SHP77 treated with DMSO at 0.1 percent for 48 hours (cell line): ENCODE data around the gene B4GALNT2.
"Not testable (repeated sequence)": the region's sequence is repeated elsewhere in the genome, so short reads cannot be mapped to it uniquely, and the experiment has no call there.

Experiments used
- DNase-seq: peaks from one replicate; lab custom pipeline; 2025; lab: John Stamatoyannopoulos, UW

The B4GALNT2 gene

DNA sequence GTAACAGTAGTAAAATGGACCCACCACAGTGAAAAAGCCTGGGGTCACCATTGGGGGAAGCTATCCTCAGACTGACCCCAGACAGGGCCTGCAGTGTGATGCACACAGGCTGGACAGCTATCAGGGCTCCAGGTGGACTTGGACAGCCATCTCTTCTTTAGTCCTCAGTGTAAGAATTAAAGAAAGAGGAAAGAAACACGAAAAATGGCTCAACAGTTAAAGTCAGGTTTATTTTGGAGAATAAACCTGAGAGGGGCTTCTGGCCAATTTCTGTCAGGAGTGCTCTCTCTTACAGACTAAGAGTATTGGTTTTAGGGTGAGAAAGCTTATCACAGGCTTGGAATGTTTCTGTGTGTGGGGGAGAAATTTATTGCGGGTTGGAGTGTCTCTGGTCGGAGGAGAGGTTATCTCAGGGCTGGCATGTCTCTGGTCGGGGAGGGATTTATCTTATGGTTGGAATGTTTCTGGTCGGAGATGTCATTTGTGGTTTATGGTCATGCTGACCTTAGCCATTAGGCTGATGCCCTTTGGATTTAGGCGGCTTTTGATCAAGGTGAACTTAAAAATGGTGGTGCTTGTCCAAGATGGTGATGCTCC is 10.8 kb upstream of the B4GALNT2 start:
- no peak for DNase-seq

DNA sequence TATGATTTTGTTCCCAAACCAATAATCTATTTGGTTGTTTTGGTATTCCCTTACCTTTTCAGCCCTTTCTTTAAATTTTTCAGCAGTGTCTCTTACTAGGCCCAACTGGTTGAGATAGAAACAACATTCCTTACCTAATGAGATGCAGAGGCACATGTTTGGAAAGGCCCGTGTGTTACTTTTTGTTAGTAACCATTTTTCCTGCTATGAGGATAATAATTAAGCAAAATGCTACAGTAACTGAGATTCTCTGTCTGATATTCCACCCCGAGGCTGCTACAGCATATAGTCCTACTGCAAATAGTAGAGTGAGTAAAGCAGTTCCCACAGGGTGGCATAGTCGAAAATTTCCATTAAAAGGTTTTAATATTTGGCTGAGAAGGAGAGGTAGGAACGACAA is 10.0 kb upstream of the B4GALNT2 start:
- DNase-seq: no peak

DNA sequence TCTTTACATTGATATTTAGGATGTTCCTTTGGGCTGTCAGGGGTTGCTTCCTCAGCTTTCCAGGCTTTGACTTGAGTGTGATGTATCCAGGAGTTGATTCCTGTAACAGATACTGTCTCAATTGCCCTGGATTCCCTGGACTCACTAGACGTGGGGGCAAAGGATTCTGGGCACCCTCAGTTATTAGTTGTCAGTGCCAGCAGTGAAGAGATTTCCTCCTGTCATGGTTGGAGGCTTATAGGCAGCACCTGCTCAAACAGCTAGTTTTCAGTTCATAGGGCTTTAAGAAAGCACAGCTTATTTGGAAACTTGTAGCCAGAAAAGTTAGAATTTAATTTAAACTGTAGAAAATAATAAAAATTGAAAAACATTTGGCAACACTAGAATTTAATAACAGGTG is 9.5 kb upstream of the B4GALNT2 start:
- no peak for DNase-seq

DNA sequence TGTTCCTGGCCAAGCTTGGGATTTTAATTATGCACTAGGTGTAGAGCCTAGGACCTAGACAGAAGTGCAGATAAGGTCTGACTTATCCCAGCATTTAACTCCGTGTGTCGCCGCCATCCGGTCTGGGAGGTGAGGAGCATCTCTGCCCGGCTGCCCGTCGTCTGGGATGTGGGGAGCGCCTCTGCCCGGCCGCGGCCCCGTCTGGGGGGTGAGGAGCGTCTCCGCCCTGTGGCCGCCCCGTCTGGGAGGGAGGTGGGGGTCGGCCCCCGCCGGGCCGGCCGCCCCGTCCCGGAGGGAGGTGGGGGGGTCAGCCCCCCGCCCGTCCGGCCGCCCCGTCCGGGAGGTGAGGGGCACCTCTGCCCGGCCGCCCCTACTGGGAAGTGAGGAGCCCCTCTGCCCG is 7.1 kb upstream of the B4GALNT2 start:
- DNase-seq: no peak

DNA sequence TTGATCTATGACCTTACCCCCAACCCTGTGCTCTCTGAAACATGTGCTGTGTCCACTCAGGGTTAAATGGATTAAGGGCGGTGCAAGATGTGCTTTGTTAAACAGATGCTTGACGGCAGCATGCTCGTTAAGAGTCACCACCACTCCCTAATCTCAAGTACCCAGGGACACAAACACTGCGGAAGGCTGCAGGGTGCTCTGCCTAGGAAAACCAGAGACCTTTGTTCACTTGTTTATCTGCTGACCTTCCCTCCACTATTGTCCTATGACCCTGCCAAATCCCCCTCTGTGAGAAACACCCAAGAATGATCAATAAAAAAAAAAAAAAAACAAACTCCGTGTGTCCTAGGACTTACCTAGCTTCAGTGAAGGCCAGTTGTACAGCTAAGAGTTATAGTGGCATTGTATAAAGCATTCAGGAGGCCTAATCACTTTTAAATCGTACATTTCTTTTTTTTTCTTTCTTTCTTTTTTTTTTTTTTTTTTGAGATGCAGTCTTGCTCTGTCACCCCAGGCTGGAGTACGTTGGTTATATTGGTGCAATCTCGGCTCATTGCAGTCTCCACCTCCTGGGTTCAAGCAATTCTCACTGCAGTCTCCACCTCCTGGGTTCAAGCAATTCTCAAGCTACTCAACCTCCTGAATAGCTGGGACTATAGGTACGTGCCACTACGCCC is 6.2 kb upstream of the B4GALNT2 start:
- DNase-seq: not testable (repeated sequence)

DNA sequence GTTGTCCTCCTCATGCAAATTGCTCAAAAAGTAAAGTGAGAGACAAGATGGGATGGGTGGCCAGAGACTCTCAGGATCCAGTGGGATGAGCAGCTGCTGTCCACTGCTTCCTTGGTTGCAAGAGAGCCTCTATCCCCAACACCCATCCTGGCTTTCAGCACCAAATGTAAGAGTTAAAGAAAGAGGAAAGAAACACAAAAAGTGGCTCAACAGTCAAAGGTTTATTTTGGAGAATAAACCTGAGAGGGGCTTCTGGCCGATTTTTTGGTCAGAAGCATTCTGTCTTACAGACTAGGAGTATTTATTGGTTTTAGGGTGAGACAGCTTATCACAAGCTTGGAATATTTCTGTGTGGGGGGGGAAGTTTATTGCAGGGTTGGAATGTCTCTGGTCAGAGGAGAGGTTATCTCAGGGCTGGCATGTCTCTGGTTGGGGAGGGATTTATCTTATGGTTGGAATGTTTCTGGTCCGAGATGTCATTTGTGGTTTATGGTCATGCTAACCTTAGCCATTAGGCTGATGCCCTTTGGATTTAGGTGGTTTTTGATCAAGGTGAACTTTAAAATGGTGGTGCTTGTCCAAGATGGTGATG is 3.1 kb upstream of the B4GALNT2 start:
- DNase-seq: not testable (repeated sequence)

DNA sequence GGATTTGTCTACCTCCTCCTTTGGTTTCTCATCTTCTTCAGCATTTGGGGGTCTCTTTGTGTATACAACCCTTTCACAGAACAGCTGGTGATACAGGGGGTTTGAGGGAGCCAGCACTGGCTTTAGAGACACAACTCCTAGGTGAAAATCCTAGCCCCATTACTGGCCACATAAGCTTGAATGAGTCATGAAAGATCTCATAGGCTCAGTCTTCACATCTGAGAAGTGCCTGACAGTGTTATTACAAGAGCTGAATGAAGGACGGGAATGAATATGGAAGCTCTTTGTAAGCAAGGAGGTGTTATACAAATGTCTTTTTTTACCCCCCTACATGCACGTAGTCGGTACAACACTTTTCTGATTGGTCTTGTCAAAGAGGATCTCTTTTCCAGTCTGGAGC is 1.7 kb upstream of the B4GALNT2 start:
- no peak for DNase-seq

DNA sequence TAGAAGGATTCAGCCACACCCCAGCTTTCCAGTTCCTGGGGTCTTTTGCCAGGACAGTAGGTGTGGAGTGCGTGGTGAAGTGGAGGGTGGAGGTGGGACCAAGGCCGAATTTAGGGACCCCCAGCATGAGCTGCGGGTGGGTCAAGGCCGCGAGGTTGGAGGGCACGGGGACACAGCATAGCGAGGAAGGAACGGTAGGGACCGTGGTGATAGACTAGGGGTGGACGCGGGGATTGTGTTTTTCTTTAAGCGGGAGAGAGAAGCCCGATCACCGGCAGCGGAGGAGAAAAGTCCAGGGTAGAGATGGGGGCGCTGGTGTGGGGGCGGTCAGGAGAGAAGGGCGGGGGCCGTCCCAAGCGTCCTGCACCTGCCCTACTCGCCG is 261 bp upstream of the B4GALNT2 start:
- no peak for DNase-seq

DNA sequence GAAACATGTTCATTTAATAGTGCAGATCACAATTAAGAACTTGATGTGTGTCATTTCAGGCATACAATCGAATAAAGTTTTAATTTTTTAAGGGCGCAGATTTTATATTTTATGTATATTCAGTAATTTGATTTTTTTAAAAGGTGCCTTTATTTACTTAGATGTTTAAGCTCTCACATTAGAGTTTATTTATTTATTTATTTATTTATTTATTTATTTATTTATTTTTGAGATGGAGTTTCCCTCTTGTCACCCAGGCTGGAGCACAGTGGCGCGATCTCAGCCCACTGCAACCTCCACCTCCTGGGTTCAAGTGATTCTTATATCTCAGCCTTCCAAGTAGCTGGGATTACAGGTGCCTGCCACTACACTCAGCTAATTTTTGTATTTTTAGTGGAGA is 3.8 kb downstream of the B4GALNT2 start:
- no peak for DNase-seq

DNA sequence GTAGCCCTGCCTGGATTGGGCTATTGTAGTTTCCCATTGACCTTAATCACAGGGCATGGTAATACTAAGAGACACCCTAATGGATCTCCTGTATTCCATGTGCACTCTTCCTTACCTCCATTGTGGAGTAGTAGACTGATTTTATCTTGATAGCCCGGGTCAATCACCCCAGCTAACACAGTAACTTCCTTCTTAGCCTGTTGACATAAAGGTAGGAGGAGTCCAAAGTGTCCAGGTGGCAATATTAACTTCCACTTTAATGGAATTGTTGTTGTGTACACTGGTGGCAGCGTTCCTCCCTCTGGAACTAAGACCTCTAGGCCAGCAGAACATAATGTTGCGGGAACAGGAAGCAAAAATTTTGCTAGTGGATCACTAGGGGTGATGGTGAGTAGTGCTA is 13.1 kb downstream of the B4GALNT2 start:
- DNase-seq: not testable (repeated sequence)

DNA sequence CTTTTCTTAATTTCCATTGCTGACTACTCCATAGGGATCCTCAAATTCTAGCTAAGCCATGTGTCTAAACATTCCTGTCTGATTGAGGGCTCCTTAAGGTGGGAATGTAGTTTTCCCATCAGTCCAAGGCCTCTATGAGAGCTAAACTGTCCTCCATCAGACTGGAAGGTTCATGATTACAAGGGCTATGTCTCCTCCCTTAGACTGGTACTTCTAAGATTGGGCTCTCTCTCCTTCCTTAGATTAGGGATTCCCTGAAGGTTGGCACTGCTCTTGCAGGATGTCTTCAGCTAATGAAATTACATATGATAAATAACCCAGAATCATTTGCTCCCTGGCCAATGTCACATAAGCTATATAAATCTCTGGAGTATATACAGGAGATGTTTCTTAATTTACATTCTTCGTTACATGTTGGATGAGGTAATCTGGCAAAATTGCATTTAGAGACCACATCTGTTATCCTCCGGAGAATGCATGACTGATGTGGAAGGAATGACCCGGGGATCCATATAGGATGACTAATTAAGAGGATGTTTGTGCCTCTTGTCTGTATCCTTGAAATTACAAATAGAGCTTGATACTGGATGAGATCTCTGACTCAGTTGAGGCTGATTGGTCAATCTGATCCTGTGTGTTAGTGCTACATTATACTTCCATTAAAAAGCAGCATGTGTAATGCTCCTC is 14.2 kb downstream of the B4GALNT2 start:
- DNase-seq: no peak

DNA sequence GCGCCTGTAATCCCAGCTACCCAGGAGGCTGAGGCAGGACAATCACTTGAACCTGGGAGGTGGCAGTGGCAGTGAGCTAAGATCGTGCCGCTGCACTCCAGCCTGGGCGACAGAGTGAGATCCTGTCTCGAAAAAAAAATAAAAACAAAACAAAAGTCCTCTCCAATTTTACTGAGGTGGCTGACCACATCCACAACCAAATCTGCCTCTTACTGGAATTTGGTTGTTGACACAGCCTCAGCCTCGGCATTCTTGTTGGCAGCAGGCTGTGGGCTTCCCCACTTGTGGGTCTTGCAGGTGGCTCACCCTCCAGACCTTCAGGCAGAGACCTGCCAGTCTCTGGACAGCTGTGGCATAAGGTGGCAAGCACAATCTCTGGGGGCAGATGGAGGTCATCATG is 15.6 kb downstream of the B4GALNT2 start:
- DNase-seq: no peak

DNA sequence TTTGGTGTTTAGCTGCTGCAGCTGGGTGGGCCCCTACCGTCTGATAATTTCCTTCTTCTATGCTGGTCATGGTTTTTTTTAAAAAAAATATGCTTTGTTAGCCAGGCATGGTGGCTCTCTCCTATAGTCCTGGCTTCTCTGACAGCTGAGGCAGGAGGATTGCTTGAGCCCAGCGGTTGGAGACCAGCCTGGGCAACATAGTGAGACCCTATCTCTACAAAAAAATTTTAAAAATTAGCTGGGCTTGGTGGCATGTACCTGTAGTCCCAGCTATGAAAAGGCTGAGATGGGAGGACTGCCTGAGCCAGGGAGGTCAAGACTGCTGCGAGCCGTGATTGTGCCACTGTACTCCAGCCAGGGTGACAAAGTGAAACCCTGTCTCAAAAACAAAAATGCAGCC is 19.4 kb downstream of the B4GALNT2 start:
- DNase-seq: no peak

DNA sequence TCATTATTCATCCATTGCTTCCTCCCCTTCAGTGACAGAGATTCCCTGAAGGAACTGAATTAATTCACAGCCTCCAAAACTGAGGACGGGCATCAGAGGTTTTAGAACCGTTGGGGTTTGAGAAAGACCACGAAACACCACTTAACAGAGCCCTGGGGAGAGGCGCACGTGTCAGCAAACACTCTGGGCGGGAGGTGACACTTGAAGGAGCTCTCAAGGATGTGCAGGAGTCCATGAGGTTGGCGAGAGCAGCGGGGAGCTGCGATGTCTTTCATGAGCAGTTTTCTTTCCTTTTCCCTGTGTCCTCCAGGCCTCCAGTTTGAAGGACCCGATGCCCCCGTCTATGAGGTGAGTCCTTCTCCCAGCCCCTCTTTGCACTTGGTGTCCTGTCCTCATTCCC is 23.7 kb downstream of the B4GALNT2 start:
- no peak for DNase-seq

DNA sequence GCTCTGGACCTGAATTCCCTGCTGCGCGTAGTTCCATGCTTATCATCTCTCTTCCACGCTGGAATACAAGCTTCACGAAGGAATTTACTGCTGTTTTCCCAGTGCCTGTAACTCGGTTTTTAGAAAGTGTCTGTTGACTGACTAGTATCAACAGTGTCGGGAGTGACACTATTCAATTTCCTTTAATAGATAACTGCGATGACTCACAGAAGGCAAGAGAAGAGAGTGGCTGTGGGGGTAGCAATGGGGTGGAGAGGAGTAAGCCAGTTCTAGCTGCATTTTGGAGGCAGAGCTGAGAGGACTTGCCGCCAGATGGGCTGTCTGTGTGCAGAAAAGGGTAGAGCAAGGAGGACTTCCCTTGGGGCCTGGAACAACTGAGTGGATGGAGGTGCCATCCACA is 25.2 kb downstream of the B4GALNT2 start:
- no peak for DNase-seq

DNA sequence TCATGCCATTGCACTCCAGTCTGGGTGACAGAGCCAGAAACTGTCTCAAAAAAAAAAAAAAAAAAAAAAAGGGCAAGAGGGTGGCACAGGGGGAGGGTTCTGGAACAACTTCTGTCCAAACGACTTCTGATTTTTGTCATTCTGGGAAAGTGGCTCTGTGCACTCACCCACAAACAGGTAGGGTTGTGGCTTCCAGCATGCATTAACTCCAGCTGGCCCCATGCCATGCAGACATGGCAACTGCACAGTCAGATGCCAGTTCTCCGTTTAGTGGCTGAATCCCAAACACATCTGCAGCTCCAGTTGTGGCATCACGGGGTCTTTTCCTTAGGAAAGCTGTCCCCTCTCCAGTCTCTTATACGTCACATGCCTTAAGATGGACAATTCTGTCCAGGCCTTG is 30.3 kb downstream of the B4GALNT2 start:
- no peak for DNase-seq

DNA sequence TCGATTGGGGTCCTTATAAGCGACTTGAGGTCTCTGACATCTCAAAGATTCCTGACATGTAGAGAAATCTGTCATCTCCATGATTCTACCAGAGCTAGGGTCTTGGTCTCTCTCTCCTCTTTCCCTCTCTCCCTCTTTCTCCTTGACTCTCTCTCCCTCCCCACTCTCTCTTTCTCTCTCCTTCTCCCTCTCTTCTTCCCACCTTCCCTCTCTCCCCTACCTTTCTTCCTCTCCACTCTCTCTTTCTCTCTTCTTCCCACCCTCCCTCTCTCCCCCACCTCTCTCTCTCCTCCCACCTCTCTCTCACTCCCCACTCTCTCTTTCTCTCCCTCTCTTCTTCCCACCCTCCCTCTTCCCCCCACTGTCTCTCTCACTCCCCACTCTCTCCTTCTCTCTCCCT is 32.6 kb downstream of the B4GALNT2 start:
- DNase-seq: no peak

DNA sequence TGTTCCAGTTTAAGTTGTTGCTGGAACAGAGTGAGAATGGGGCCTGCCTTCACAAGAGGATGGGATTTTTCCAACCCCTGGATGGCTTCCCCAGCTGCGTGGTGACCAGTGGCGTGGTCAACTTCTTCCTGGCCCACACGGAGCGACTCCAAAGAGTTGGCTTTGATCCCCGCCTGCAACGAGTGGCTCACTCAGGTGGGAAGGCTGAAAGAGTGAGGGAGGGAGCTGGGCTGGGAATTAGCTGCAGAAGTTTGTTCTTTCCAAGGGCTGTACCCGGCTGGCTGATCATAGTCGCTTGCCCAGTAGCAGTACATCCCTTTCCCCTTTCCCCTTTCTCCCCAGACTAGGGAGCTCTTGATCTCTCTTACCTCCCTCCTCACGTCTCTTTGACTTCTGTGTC is 36.1 kb downstream of the B4GALNT2 start:
- no peak for DNase-seq

DNA sequence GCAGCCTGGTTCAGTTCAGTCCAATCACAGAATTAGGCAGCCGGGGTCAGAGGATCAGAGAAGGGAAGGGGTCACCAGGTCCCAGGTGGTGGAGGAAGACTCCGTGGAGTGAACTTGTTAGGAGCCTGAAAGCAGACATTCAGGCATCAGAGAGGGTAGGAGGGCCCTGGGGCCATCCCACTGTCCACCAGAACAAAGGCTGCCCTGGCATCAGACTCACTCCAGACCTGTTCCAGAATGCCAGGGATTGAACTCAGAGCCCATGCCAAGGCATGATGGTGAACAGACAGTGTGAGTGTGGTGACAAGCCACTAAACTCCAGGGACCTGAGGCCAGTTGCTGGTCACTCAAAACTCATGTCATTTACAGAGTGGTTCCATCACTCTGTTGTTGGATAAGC is 37.6 kb downstream of the B4GALNT2 start:
- no peak for DNase-seq

DNA sequence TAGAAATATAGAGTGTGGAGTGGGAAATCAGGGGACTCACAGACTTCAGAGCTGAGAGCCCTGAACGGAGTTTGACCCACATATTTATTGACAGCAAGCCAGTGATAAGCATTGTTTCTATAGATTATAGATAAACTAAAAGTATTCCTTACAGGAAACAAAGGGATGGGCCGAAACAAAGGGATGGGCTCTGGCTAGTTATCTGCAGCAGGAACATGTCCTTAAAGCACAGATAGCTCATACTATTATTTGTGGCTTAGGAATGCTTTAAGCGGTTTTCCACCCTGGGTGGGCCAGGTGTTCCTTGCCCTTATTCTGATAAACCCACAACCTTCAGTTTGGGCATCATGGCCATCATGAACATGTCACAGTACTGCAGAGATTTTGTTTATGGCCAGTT is 38.1 kb downstream of the B4GALNT2 start:
- DNase-seq: not testable (repeated sequence)

DNA sequence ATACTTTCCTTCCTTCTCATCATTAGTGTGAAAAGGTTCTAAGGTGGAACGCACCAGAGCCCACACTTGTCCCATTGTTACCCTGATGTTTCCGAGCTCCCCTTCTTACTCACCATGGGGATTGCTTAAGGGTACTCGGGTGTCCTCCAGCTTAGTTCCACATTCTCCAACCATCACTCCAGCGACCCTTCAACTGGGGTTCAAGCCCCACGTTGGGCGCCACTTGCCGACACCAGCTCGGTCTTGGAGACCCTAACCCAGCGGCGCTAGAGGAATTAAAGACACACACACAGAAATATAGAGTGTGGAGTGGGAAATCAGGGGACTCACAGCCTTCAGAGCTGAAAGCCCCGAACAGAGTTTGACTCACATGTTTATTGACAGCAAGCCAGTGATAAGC is 43.4 kb downstream of the B4GALNT2 start:
- not testable (repeated sequence) for DNase-seq

DNA sequence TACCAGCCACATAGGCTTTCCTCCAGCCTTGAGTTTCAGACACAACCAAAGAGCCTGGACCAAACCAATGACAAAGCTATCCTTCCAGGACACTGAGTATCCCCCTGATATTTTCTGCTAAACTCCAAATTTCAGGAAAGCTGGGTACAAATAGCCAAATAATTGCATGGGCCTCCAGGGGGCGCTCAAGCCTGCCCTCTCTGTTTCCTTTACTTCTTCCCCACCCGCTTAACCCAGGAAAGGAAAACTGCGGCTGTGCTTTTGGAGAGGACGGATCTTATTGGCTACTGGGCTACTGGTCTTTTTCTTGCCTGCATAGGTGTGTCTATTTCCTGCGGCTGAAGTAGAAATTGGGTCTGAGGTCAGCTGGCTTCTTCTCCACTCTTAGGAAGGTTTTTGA is 47.7 kb downstream of the B4GALNT2 start:
- DNase-seq: peak; percentile 55

DNA sequence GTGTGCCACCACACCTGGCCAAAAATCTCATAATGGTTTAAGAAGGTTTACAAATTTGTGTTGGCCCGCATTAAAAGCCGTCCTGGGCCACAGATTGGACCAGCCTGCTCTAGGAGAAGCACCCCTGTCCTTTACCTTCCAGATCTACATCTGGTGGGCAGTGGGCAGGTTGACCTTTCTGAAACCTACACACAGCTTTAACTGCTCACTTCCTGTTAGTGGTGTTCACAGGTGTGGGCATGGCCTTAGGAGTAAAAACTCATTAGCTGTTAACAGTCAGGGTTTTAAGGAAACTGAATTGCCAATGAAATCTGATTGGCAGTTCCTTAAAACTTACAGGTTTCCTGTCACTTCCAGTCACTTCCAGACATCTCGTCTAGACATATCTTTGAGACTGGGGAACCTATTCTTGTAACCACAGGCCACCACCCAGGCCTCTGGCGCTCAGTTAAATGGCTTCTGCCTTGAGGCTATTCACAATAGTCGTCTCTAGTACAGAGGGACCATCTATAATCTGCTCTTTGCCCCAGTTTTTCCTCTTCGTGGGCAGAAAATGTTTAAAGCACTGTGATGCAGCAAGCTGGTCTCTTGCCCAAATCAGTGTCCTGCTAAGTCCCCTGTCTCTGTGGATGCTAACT is 48.5 kb downstream of the B4GALNT2 start:
- no peak for DNase-seq
